Astrocyte (in vitro differentiated cells and primary cell): Measurements from ENCODE around the gene FAM168A. TPM values are rescaled to one million over a fixed set of nuclear protein-coding genes. Genes with fewer than 3 reads are reported as not detected.

Experiments used
- DNase-seq: peaks from one replicate; pipeline ENCODE4 v3.0.0-alpha.2; 2010; ENCODE audit warnings: low read depth
- FAIRE-seq: peaks from 2 replicates; lab custom pipeline; 2011; peaks lifted over from hg19 to GRCh38; lab: Jason Lieb, UNC
- H2AFZ ChIP-seq: 2 replicates; pipeline ENCODE4 v1.6.0; 2012; ENCODE audit warnings: low read depth, low read length, inconsistent platforms
- H3K27ac ChIP-seq: 2 replicates; pipeline ENCODE4 v1.5.1; 2011; ENCODE audit warnings: low read depth, low read length, inconsistent platforms
- H3K27me3 ChIP-seq: 2 replicates; pipeline ENCODE4 v1.6.0; 2011; ENCODE audit warnings: low read length, inconsistent platforms; ENCODE audit not compliant: insufficient read depth
- H3K36me3 ChIP-seq: 2 replicates; pipeline ENCODE4 v1.5.1; 2011; ENCODE audit warnings: low read length, inconsistent platforms; ENCODE audit not compliant: insufficient read depth
- H3K4me1 ChIP-seq: 2 replicates; pipeline ENCODE4 v1.5.1; 2011; ENCODE audit warnings: low read length, inconsistent platforms; ENCODE audit not compliant: insufficient read depth
- H3K4me2 ChIP-seq: 2 replicates; pipeline ENCODE4 v1.6.0; 2012; ENCODE audit warnings: low read length, inconsistent platforms
- H3K4me3 ChIP-seq: 2 replicates; pipeline ENCODE4 v1.5.1; 2011; ENCODE audit warnings: low read depth, mild to moderate bottlenecking, low read length, inconsistent platforms; ENCODE audit not compliant: insufficient read depth
- H3K79me2 ChIP-seq: 2 replicates; pipeline ENCODE4 v1.6.0; 2012; ENCODE audit warnings: mild to moderate bottlenecking, low read length, inconsistent platforms; ENCODE audit not compliant: insufficient read depth
- H3K9ac ChIP-seq: 2 replicates; pipeline ENCODE4 v1.6.0; 2012; ENCODE audit warnings: mild to moderate bottlenecking, low read length, inconsistent platforms
- H3K9me3 ChIP-seq: 2 replicates; pipeline ENCODE4 v1.5.1; 2012; ENCODE audit warnings: low read depth, mild to moderate bottlenecking, low read length, inconsistent platforms; ENCODE audit not compliant: insufficient read depth
- H4K20me1 ChIP-seq: 2 replicates; pipeline ENCODE4 v1.6.0; 2012; ENCODE audit warnings: low read length, inconsistent platforms; ENCODE audit not compliant: insufficient read depth
- H3K27ac Mint-ChIP-seq: one replicate; pipeline ENCODE4 v1.8.0; 2021; ENCODE audit warnings: mild to moderate bottlenecking, mixed read lengths; ENCODE audit not compliant: unreplicated experiment
- H3K27me3 Mint-ChIP-seq: one replicate; pipeline ENCODE4 v1.8.0; 2021; ENCODE audit warnings: low read depth, mixed read lengths; ENCODE audit not compliant: unreplicated experiment
- H3K36me3 Mint-ChIP-seq: one replicate; pipeline ENCODE4 v1.8.0; 2021; ENCODE audit warnings: low read depth, mixed read lengths; ENCODE audit not compliant: unreplicated experiment
- H3K4me1 Mint-ChIP-seq: one replicate; pipeline ENCODE4 v1.8.0; 2021; ENCODE audit warnings: low read depth, mixed read lengths; ENCODE audit not compliant: unreplicated experiment
- H3K4me3 Mint-ChIP-seq: one replicate; pipeline ENCODE4 v1.8.0; 2021; ENCODE audit warnings: mild to moderate bottlenecking, moderate library complexity, mixed read lengths; ENCODE audit not compliant: unreplicated experiment
- H3K9me3 Mint-ChIP-seq: one replicate; pipeline ENCODE4 v1.8.0; 2021; ENCODE audit warnings: mild to moderate bottlenecking, mixed read lengths; ENCODE audit not compliant: unreplicated experiment
- EZH2 ChIP-seq: IDR thresholded peaks from 2 replicates; pipeline ENCODE4 v1.6.1; 2012; ENCODE audit warnings: mild to moderate bottlenecking, low read length, inconsistent platforms; ENCODE audit not compliant: insufficient read depth
- total RNA-seq: library from RNA; stranded (reverse); gene quantifications from 2 replicates; pipeline ENCODE4 v1.2.1, GENCODE V29; 2021
- TF ChIP-seq, protein P1 (sequence below): IDR thresholded peaks from 2 replicates; pipeline ENCODE4 v1.5.1; 2011; ENCODE audit warnings: low read depth, mild to moderate bottlenecking, inconsistent platforms, low read length, moderate library complexity; ENCODE audit not compliant: insufficient read depth

Gene FAM168A
- total RNA-seq, 1 donor from 2014 or later, result 44.8 TPM

DNA sequence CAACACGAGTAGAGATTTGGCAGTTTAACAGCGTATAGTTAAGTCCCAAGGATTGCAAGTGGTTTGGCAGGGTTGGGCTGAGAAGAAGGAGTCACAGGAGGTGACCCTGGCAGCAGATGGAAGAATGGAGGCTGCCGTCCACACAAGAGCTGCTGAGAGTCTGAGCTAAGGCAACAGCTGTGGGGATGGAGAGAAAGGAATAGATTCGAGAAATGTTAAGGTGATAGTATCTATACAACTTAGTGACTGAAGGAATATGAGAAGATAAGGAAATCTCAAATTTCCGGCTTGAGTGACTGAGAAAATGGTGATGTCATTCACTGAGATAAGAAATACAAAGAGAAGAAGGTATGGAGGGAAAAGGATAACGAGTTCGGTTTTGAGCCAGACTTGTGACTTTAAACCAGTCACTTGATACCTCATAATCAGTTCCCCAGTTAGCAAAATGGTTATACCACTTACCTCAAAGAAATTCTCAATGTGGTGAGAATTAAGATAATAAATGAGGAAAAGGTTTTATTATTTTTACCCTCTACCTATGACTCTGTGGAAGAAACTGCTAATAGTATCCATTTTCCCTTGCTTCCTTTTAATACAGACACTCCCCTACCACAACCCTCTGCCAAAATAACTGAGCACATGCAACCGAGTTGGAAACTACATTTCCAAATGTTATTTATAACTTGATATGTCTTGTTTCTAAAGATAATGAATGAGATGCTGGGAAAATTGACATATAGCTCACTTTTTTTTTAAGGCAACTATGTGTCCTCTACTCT, 30.7 kb downstream of the FAM168A start:
- Histone ChIP-seq H3K79me2 (peaks cover 47% of the 10 kb centered on the region), H4K20me1 (peaks cover 47% of the 10 kb centered on the region), H2AFZ (no peak overlapping the region), H3K9ac (no peak overlapping the region), H3K4me3 (no peak overlapping the region), H3K27me3 (no peaks in the 10 kb centered on the region), H3K4me2 (peak overlapping the region; percentile 9), H3K36me3 (no peaks in the 10 kb centered on the region), H3K4me1 (peaks cover 21% of the 10 kb centered on the region), H3K27ac (peak overlapping the region; percentile 39), H3K9me3 (no peaks in the 10 kb centered on the region)
- FAIRE-seq (no peak), DNase-seq (peak; percentile 27)
- Mint-ChIP-seq H3K27me3 (no peaks in the 10 kb centered on the region), H3K27ac (no peak overlapping the region), H3K36me3 (peaks cover 2% of the 10 kb centered on the region), H3K9me3 (no peaks in the 10 kb centered on the region), H3K4me3 (no peak overlapping the region), H3K4me1 (peaks cover 16% of the 10 kb centered on the region)
- TF ChIP-seq, protein P1, sequence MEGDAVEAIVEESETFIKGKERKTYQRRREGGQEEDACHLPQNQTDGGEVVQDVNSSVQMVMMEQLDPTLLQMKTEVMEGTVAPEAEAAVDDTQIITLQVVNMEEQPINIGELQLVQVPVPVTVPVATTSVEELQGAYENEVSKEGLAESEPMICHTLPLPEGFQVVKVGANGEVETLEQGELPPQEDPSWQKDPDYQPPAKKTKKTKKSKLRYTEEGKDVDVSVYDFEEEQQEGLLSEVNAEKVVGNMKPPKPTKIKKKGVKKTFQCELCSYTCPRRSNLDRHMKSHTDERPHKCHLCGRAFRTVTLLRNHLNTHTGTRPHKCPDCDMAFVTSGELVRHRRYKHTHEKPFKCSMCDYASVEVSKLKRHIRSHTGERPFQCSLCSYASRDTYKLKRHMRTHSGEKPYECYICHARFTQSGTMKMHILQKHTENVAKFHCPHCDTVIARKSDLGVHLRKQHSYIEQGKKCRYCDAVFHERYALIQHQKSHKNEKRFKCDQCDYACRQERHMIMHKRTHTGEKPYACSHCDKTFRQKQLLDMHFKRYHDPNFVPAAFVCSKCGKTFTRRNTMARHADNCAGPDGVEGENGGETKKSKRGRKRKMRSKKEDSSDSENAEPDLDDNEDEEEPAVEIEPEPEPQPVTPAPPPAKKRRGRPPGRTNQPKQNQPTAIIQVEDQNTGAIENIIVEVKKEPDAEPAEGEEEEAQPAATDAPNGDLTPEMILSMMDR, result no peak
- no peak for TF ChIP-seq EZH2

DNA sequence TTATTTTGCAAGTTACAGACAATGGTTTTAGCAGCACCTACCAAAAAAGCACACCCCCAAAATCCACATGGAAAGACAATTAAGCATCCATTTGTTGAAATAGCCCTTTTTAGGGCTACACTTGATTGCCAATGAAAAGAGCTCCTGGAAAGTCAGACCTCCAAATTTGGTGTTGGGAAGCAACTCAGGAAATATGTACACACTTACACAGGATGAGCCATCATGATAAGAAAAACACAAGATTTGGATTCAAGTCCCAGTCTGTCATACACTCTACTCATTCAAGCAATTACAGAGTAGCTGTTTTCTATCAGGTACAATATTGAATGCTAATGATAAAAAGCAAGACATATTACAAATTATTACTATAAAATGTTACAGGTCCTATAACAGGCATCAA, 31.5 kb downstream of the FAM168A start:
- no peak overlapping the region for H3K4me3 ChIP-seq
- Mint-ChIP-seq H3K36me3 (peaks cover 5% of the 10 kb centered on the region), H3K27me3 (no peaks in the 10 kb centered on the region), H3K4me1 (peaks cover 16% of the 10 kb centered on the region), H3K4me3 (no peak overlapping the region), H3K27ac (no peak overlapping the region), H3K9me3 (no peaks in the 10 kb centered on the region)
- peaks cover 21% of the 10 kb centered on the region for H3K4me1 ChIP-seq
- FAIRE-seq (peak; percentile 9), DNase-seq (peak; percentile 20)
- H4K20me1 ChIP-seq, result peaks cover 48% of the 10 kb centered on the region
- no peak overlapping the region for H3K27ac ChIP-seq
- TF ChIP-seq, protein P1, result no peak
- TF ChIP-seq EZH2, result no peak
- no peak overlapping the region for H3K4me2 ChIP-seq
- H3K79me2 ChIP-seq, result peaks cover 48% of the 10 kb centered on the region
- H3K36me3 ChIP-seq, result no peaks in the 10 kb centered on the region
- no peak overlapping the region for H2AFZ ChIP-seq
- H3K9me3 ChIP-seq, result no peaks in the 10 kb centered on the region
- no peaks in the 10 kb centered on the region for H3K27me3 ChIP-seq
- no peak overlapping the region for H3K9ac ChIP-seq

DNA sequence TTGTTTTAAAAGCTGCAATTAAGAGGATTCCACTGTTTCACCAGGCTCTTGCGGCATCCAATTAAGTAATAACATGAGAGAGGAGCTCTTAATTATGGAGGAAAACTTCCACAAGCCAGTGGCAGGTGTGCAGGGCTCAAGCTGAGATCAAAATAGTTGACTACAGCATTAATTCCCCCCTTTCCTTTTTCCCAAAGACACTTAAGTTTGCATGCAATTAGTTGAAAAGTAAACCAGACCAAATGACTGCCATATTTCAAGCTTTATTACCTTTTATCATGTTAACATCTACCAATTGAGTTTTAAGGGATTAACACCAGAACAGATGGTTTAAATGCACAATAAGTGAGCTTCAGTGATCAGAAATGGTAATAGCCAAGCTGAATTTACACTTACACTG, 32.1 kb downstream of the FAM168A start:
- DNase-seq (no peak), FAIRE-seq (no peak)
- no peaks in the 10 kb centered on the region for H3K27me3 Mint-ChIP-seq
- H3K9me3 Mint-ChIP-seq, result no peaks in the 10 kb centered on the region
- Histone ChIP-seq H3K4me1 (peaks cover 20% of the 10 kb centered on the region), H3K9ac (no peak overlapping the region), H3K4me3 (no peak overlapping the region), H3K79me2 (peaks cover 48% of the 10 kb centered on the region), H4K20me1 (peaks cover 48% of the 10 kb centered on the region), H3K27ac (no peak overlapping the region), H2AFZ (no peak overlapping the region), H3K9me3 (no peaks in the 10 kb centered on the region), H3K36me3 (no peaks in the 10 kb centered on the region), H3K4me2 (no peak overlapping the region), H3K27me3 (no peaks in the 10 kb centered on the region)
- peaks cover 5% of the 10 kb centered on the region for H3K36me3 Mint-ChIP-seq
- peaks cover 14% of the 10 kb centered on the region for H3K4me1 Mint-ChIP-seq
- TF ChIP-seq, protein P1, result no peak
- TF ChIP-seq EZH2, result no peak
- H3K4me3 Mint-ChIP-seq, result no peak overlapping the region
- no peak overlapping the region for H3K27ac Mint-ChIP-seq
